HG03460 (cell line): Measurements from ENCODE around the gene CD276.
"Not testable (repeated sequence)": the region's sequence is repeated elsewhere in the genome, so short reads cannot be mapped to it uniquely, and the experiment has no call there.

ENCODE experiments used
- ATAC-seq: cut with Tn5 transposase; IDR thresholded peaks from one replicate; pipeline ENCODE4 v1.9.1; 2021; ENCODE audit not compliant: unreplicated experiment

The CD276 gene

GRCh38 chr15:73709686-73710085, 25.5 kb downstream of the CD276 start:
- no peak for ATAC-seq

- no peak for ATAC-seq
These were observed 26.1 kb downstream of the CD276 start for GRCh38 chr15:73710321-73710720.

GRCh38 chr15:73711526-73711925, 27.3 kb downstream of the CD276 start:
- ATAC-seq: no peak

- ATAC-seq: no peak
These were observed 27.9 kb downstream of the CD276 start for GRCh38 chr15:73712107-73712506.

- no peak for ATAC-seq
These were observed 30.6 kb downstream of the CD276 start for GRCh38 chr15:73714695-73715301.

- ATAC-seq: no peak
These were observed 31.2 kb downstream of the CD276 start for GRCh38 chr15:73715417-73715816.

GRCh38 chr15:73716417-73716816, 32.2 kb downstream of the CD276 start:
- no peak for ATAC-seq

- no peak for ATAC-seq
These were observed 33.0 kb downstream of the CD276 start for GRCh38 chr15:73717206-73717605.

GRCh38 chr15:73717802-73718201, 33.6 kb downstream of the CD276 start:
- no peak for ATAC-seq

GRCh38 chr15:73718694-73719093, 34.5 kb downstream of the CD276 start:
- ATAC-seq: no peak

GRCh38 chr15:73722425-73722824, 38.2 kb downstream of the CD276 start:
- ATAC-seq: no peak

- no peak for ATAC-seq
These were observed 39.0 kb downstream of the CD276 start for GRCh38 chr15:73723191-73723590.

- no peak for ATAC-seq
These were observed 40.0 kb downstream of the CD276 start for GRCh38 chr15:73724212-73724611.

- ATAC-seq: no peak
These were observed 43.3 kb downstream of the CD276 start for GRCh38 chr15:73727330-73727976.

- ATAC-seq: not testable (repeated sequence)
These were observed 47.9 kb downstream of the CD276 start for GRCh38 chr15:73732051-73732450.

GRCh38 chr15:73732930-73733329, 48.7 kb downstream of the CD276 start:
- no peak for ATAC-seq

- no peak for ATAC-seq
These were observed 53.4 kb downstream of the CD276 start for GRCh38 chr15:73737535-73737934.

- ATAC-seq: no peak
These were observed 56.2 kb downstream of the CD276 start for GRCh38 chr15:73740152-73741048.

- ATAC-seq: no peak
These were observed 57.2 kb downstream of the CD276 start for GRCh38 chr15:73741321-73741836.

GRCh38 chr15:73744293-73744692, 60.1 kb downstream of the CD276 start:
- ATAC-seq: no peak

GRCh38 chr15:73745073-73745472, 60.9 kb downstream of the CD276 start:
- no peak for ATAC-seq

- no peak for ATAC-seq
These were observed 62.1 kb downstream of the CD276 start for GRCh38 chr15:73746261-73746660.
